H1 (cell line): ENCODE data around the gene DCUN1D2. TPM values are rescaled to one million over a fixed set of nuclear protein-coding genes. Genes with fewer than 3 reads are reported as not detected.

Experiments
- CTCF ChIA-PET: fragments of 300-600 bp; sonication (Branson Sonifier 250); formaldehyde crosslinking; loops from one replicate; lab custom pipeline; 2021; ENCODE audit not compliant: partially characterized antibody; lab: Charles Lee
- POLR2A ChIA-PET: fragments of 300-600 bp; sonication (Branson Sonifier 250); formaldehyde crosslinking; loops from one replicate; lab custom pipeline; 2021; ENCODE audit warnings: inconsistent platforms; ENCODE audit not compliant: partially characterized antibody; lab: Charles Lee
- DNase-seq, 2 experiments: peaks; one replicate each; pipeline versions ENCODE4 v3.0.0 to v3.0.0-alpha.2; 2010 to 2022; ENCODE audit warnings: low spot score in 2 of 2, low read depth in 1 of 2, mixed read lengths in 1 of 2
- FAIRE-seq: peaks from 2 replicates; lab custom pipeline; 2011; peaks lifted over from hg19 to GRCh38; lab: Jason Lieb, UNC
- H2AFZ ChIP-seq: 2 replicates; pipeline ENCODE4 v1.8.1; 2012; ENCODE audit warnings: low read length, inconsistent platforms
- H2AK5ac ChIP-seq: 2 replicates; pipeline ENCODE4 v1.6.1; 2013; ENCODE audit warnings: low read depth, low read length
- H2BK120ac ChIP-seq: replicated peaks from 2 replicates; pipeline ENCODE3; 2013; ENCODE audit warnings: low read depth, low read length, inconsistent platforms
- H2BK12ac ChIP-seq: 2 replicates; pipeline ENCODE4 v1.6.1; 2013; ENCODE audit warnings: low read depth, low read length
- H2BK15ac ChIP-seq: 2 replicates; pipeline ENCODE4 v1.6.1; 2013; ENCODE audit warnings: low read length
- H2BK20ac ChIP-seq: 2 replicates; pipeline ENCODE4 v1.6.1; 2013; ENCODE audit warnings: low read length
- H2BK5ac ChIP-seq: 2 replicates; pipeline ENCODE4 v1.6.1; 2013; ENCODE audit warnings: low read depth, low read length
- H3K14ac ChIP-seq: 2 replicates; pipeline ENCODE4 v1.6.1; 2013; ENCODE audit warnings: inconsistent platforms; ENCODE audit not compliant: insufficient read length
- H3K18ac ChIP-seq: 2 replicates; pipeline ENCODE4 v1.6.1; 2013; ENCODE audit warnings: low read length; ENCODE audit errors: extremely low read depth
- H3K23ac ChIP-seq: 2 replicates; pipeline ENCODE4 v1.6.1; 2013; ENCODE audit warnings: inconsistent platforms; ENCODE audit not compliant: insufficient read length
- H3K23me2 ChIP-seq: 2 replicates; pipeline ENCODE4 v1.6.1; 2013; ENCODE audit warnings: low read depth, low read length
- H3K27ac ChIP-seq: 2 replicates; pipeline ENCODE4 v1.6.1; 2011; ENCODE audit warnings: low read depth, low read length, inconsistent platforms
- H3K27me3 ChIP-seq, 4 experiments: replicated peaks in 1 of 4; 1 replicate in 1 of 4; 2 replicates in 3 of 4; pipeline versions ENCODE4 v1.6.1 to v1.8.1; 2011 to 2013; ENCODE audit warnings: low read length in 3 of 4, mild to moderate bottlenecking in 3 of 4, inconsistent platforms in 2 of 4, mixed read lengths in 2 of 4, moderate library complexity in 1 of 4; ENCODE audit not compliant: control insufficient read depth in 3 of 4, insufficient read depth in 3 of 4; ENCODE audit errors: extremely low read depth in 1 of 4
- H3K36me3 ChIP-seq, 4 experiments: 2 replicates each; pipeline versions ENCODE4 v1.6.1 to v1.8.1; 2011 to 2013; ENCODE audit warnings: mild to moderate bottlenecking in 4 of 4, low read length in 3 of 4, moderate library complexity in 2 of 4, control low read depth in 1 of 4, inconsistent platforms in 1 of 4; ENCODE audit not compliant: insufficient read depth in 4 of 4, control insufficient read depth in 2 of 4
- H3K4ac ChIP-seq: replicated peaks from 2 replicates; pipeline ENCODE3; 2013; ENCODE audit warnings: low read length, low read depth, mixed read lengths, inconsistent platforms; ENCODE audit not compliant: insufficient read length
- H3K4me1 ChIP-seq, 4 experiments: replicated peaks in 1 of 4; 1 replicate in 1 of 4; 2 replicates in 3 of 4; pipeline versions ENCODE4 v1.6.1 to v1.8.1; 2011 to 2013; ENCODE audit warnings: low read length in 3 of 4, inconsistent platforms in 2 of 4, mixed read lengths in 1 of 4; ENCODE audit not compliant: insufficient read depth in 4 of 4, control insufficient read depth in 3 of 4
- H3K4me2 ChIP-seq, 2 experiments: 2 replicates each; pipeline versions ENCODE4 v1.6.1 to v1.8.1; 2011 to 2013; ENCODE audit warnings: low read depth in 2 of 2, low read length in 2 of 2, control low read depth in 1 of 2, inconsistent platforms in 1 of 2, mild to moderate bottlenecking in 1 of 2; ENCODE audit not compliant: insufficient read depth in 1 of 2
- H3K4me3 ChIP-seq, 4 experiments: fragments of 200-600, 300-600 bp in 1 of 4; sonication (generic), shearing (Covaris generic), sonication (Bioruptor Twin) in 1 of 4; 2 replicates each; pipeline versions ENCODE4 v1.5.1 to v1.8.1; 2011 to 2016; ENCODE audit warnings: low read length in 4 of 4, low read depth in 3 of 4, control low read depth in 2 of 4, inconsistent platforms in 2 of 4, mild to moderate bottlenecking in 2 of 4, mixed read lengths in 1 of 4, moderate library complexity in 1 of 4; ENCODE audit not compliant: insufficient read depth in 2 of 4; ENCODE audit errors: extremely low read depth in 1 of 4
- H3K56ac ChIP-seq: replicated peaks from 2 replicates; pipeline ENCODE3; 2013; ENCODE audit warnings: low read depth, mild to moderate bottlenecking, mixed read lengths, low read length, inconsistent platforms; ENCODE audit not compliant: insufficient read length
- H3K79me1 ChIP-seq: 2 replicates; pipeline ENCODE4 v1.6.1; 2013; ENCODE audit warnings: low read depth, low read length, control low read depth
- H3K79me2 ChIP-seq, 2 experiments: 2 replicates each; pipeline versions ENCODE4 v1.6.1 to v1.8.1; 2012 to 2013; ENCODE audit warnings: low read length in 2 of 2, mild to moderate bottlenecking in 2 of 2, inconsistent platforms in 1 of 2; ENCODE audit not compliant: insufficient read depth in 2 of 2, control insufficient read depth in 1 of 2
- H3K9ac ChIP-seq, 4 experiments: replicated peaks in 1 of 4; 1 replicate in 1 of 4; 2 replicates in 3 of 4; pipeline versions ENCODE4 v1.6.1 to v1.8.1; 2011 to 2013; ENCODE audit warnings: low read depth in 3 of 4, low read length in 3 of 4, control low read depth in 2 of 4, mild to moderate bottlenecking in 2 of 4, moderate library complexity in 2 of 4, inconsistent platforms in 1 of 4; ENCODE audit errors: extremely low read depth in 1 of 4
- H3K9me3 ChIP-seq, 2 experiments: 2 replicates each; pipeline versions ENCODE4 v1.6.1 to v1.8.1; 2012 to 2013; ENCODE audit warnings: mild to moderate bottlenecking in 2 of 2, moderate library complexity in 2 of 2, control low read depth in 1 of 2, inconsistent platforms in 1 of 2, low read depth in 1 of 2, low read length in 1 of 2, mixed read lengths in 1 of 2; ENCODE audit not compliant: insufficient read depth in 2 of 2
- H4K20me1 ChIP-seq, 2 experiments: replicated peaks in 1 of 2; 2 replicates each; pipeline versions ENCODE3 to v1.8.1; 2011 to 2013; ENCODE audit warnings: inconsistent platforms in 2 of 2, low read length in 2 of 2, mild to moderate bottlenecking in 1 of 2; ENCODE audit not compliant: insufficient read depth in 2 of 2, control insufficient read depth in 1 of 2
- H4K5ac ChIP-seq: 2 replicates; pipeline ENCODE4 v1.6.1; 2013; ENCODE audit warnings: low read length, low read depth, mixed read lengths, inconsistent platforms; ENCODE audit not compliant: insufficient read length
- H4K8ac ChIP-seq: 2 replicates; pipeline ENCODE4 v1.8.0; 2013; ENCODE audit warnings: mild to moderate bottlenecking, moderate library complexity, low read length, inconsistent platforms; ENCODE audit not compliant: insufficient read depth; ENCODE audit errors: extremely low read depth
- H4K91ac ChIP-seq: replicated peaks from 2 replicates; pipeline ENCODE3; 2013; ENCODE audit warnings: low read length, mixed read lengths, inconsistent platforms; ENCODE audit not compliant: insufficient read length
- CBX8 ChIP-seq: fragments of 300-800, 300-1000 bp; sonication (generic); IDR thresholded peaks from 2 replicates; pipeline ENCODE4 v1.7.1; 2016; ENCODE audit warnings: low read depth, low read length, borderline replicate concordance
- CHD1 ChIP-seq: IDR thresholded peaks from 2 replicates; pipeline ENCODE4 v1.6.1; 2012; ENCODE audit warnings: low read depth, low read length, improper control_type of control experiment
- CTCF ChIP-seq, 3 experiments: IDR thresholded peaks; 1 replicate in 2 of 3; 2 replicates in 1 of 3; pipeline versions ENCODE4 v1.5.1 to v1.6.1; 2011; ENCODE audit warnings: low read length in 3 of 3, mild to moderate bottlenecking in 3 of 3, inconsistent platforms in 2 of 3, low read depth in 1 of 3, moderate library complexity in 1 of 3; ENCODE audit not compliant: insufficient read depth in 1 of 3; ENCODE audit errors: control extremely low read depth in 1 of 3
- EP300 ChIP-seq, 2 experiments: IDR thresholded peaks; 1 replicate in 1 of 2; 2 replicates in 1 of 2; pipeline ENCODE4 v1.6.1; 2011 to 2012; ENCODE audit warnings: low read depth in 2 of 2, low read length in 2 of 2, mild to moderate bottlenecking in 2 of 2, borderline replicate concordance in 1 of 2, inconsistent platforms in 1 of 2, moderate library complexity in 1 of 2
- HDAC6 ChIP-seq: IDR thresholded peaks from one replicate; pipeline ENCODE4 v1.7.1; 2012; ENCODE audit warnings: low read depth, mild to moderate bottlenecking, inconsistent platforms, low read length, moderate library complexity
- POU5F1 ChIP-seq: IDR thresholded peaks from 2 replicates; pipeline ENCODE4 v1.6.1; 2011; ENCODE audit warnings: low read depth, mild to moderate bottlenecking, low read length, moderate library complexity
- RFX5 ChIP-seq: IDR thresholded peaks from 2 replicates; pipeline ENCODE4 v1.6.1; 2011; ENCODE audit warnings: low read depth, low read length, improper control_type of control experiment, borderline replicate concordance
- WGBS, 2 experiments: shearing (Covaris generic) in 1 of 2; methylation state at CpG; one replicate each; pipeline versions ENCODE4 v1.1.6 to v1.1.7; 2013 to 2015; ENCODE audit warnings: low lambda C conversion rate in 2 of 2, mixed read lengths in 2 of 2, inconsistent platforms in 1 of 2, low coverage in 1 of 2, missing lambda C conversion rate in 1 of 2; ENCODE audit not compliant: insufficient replicate concordance in 2 of 2, insufficient coverage in 1 of 2, insufficient read length in 1 of 2; ENCODE audit errors: extremely low coverage in 1 of 2, missing lambda C conversion rate in 1 of 2; 5-methylcytosine and 5-hydroxymethylcytosine counted together
- polyA plus RNA-seq, 7 experiments: library from polyadenylated mRNA; depleted of rRNA in 3 of 7; stranded (reverse) in 5 of 7; unstranded in 2 of 7; fragments of >200 nt in 5 of 7; fragments of 200-250 nt in 2 of 7; gene quantifications; 1 replicate in 5 of 7; 2 replicates in 1 of 7; 4 replicates in 1 of 7; pipeline versions ENCODE4 v1.2.1 to v1.2.3, GENCODE V29; 2011 to 2013; ENCODE audit warnings: missing spikeins in 2 of 7, mixed read lengths in 2 of 7
- total RNA-seq: library from RNA; stranded (reverse); fragmentation: NEBNext Ultra II Directional; extraction: Animal tissue kit (Norgen Biotek cat#: 25700); gene quantifications from 2 replicates; pipeline ENCODE4 v1.2.1, GENCODE V29; 2021

Gene DCUN1D2
- total and polyA plus RNA-seq, 2 of the 8 experiments (the other 6 are each of a cell fraction or from before 2014, with no cell fraction given), result 19.5 to 35.3 TPM

GRCh38 chr13:113531041-113531873 is 40.7 kb upstream of the DCUN1D2 start:
- H3K4me2 ChIP-seq, result no peak overlapping the region
- no peak overlapping the region for H3K14ac ChIP-seq
- 94% methylated on average over 49 of the region's 49 CpGs; no CpG with 5 or more reads in 1 of the 2 experiments for WGBS, 2 experiments
- H3K23me2 ChIP-seq, result peaks cover 2% of the 10 kb centered on the region
- no peak overlapping the region for H3K23ac ChIP-seq
- POLR2A ChIA-PET, result interaction anchor here (1.2 to 2.1 kb wide), 3 partner anchors 18 to 53 kb away, joined by 3 to 7 read pairs (median 3); partner anchors contain the start of gene TFDP1
- H3K4me1 ChIP-seq, result peaks cover 0 to 14% (median 9%) of the 10 kb centered on the region in 4 experiments; a peak in 6 of 7 replicates
- H2BK5ac ChIP-seq, result peak overlapping the region; percentile 88
- no peak overlapping the region for H4K5ac ChIP-seq
- H3K79me2 ChIP-seq, result no peaks in the 10 kb centered on the region
- H2BK12ac ChIP-seq, result peak overlapping the region; percentile 52; the same call in 1 of the 2 replicates
- H3K4me3 ChIP-seq, result no peak overlapping the region
- H2BK120ac ChIP-seq, result no peak overlapping the region
- no peak overlapping the region for H2BK15ac ChIP-seq
- H3K27me3 ChIP-seq, result no peaks in the 10 kb centered on the region
- H4K20me1 ChIP-seq, result peaks cover 10 to 17% of the 10 kb centered on the region in 2 experiments
- no peak for FAIRE-seq
- H2AK5ac ChIP-seq, result peak overlapping the region; percentile 67; the same call in 1 of the 2 replicates
- no peak overlapping the region for H3K9ac ChIP-seq
- no peak overlapping the region for H3K27ac ChIP-seq
- H2AFZ ChIP-seq, result no peak overlapping the region
- CTCF ChIA-PET, result interaction anchor here (1.1 to 2.1 kb wide), 6 partner anchors 12 to 158 kb away, joined by 3 to 15 read pairs (median 4); no protein-coding TSS in a partner anchor
- no peaks in the 10 kb centered on the region; the same call in 1 of the 2 replicates for H3K79me1 ChIP-seq
- H3K18ac ChIP-seq, result peak overlapping the region; percentile 40; the same call in 1 of the 2 replicates
- H4K8ac ChIP-seq, result 0 out of 2 replicates have a peak overlapping the region, but pooled peaks have one; percentile 64
- no peak overlapping the region for H3K56ac ChIP-seq
- H3K4ac ChIP-seq, result no peak overlapping the region
- H3K9me3 ChIP-seq, result no peaks in the 10 kb centered on the region
- H3K36me3 ChIP-seq, result peaks cover 0 to 16% (median 7%) of the 10 kb centered on the region in 4 experiments; a peak in 5 of 8 replicates
- H4K91ac ChIP-seq, result no peak overlapping the region
- DNase-seq, result no peak
- H2BK20ac ChIP-seq, result no peak overlapping the region
- TF ChIP-seq RFX5 (no peak), HDAC6 (no peak), EP300 (IDR thresholded peaks at IDR 0.05; ENCODE audit: borderline replicate concordance in 1 of 2, low read depth in 2 of 2, low read length in 2 of 2) (no peak), CTCF (IDR thresholded peaks at IDR 0.05; ENCODE audit: control extremely low read depth in 1 of 3, insufficient read depth in 1 of 3, low read depth in 1 of 3, low read length in 3 of 3) (no peak), CBX8 (no peak), CHD1 (no peak), POU5F1 (no peak)
